ENCODE measurements around the gene CLP1.

- TF ChIP-seq CTCF (IDR thresholded peaks at IDR 0.05) (no peak), EP300 (IDR thresholded peaks at IDR 0.05) (no peak), POLR2A (IDR thresholded peaks at IDR 0.05) (no peak)
Observed at GRCh38 chr11:57651408-57651807, 6.2 kb upstream of the CLP1 start.
